Hepatocyte (in vitro differentiated cells): ENCODE measurements around the gene PDE11A.

ENCODE experiments used
- CTCF ChIP-seq: fragments of 200-600 bp; sonication (generic); IDR thresholded peaks from 2 replicates; pipeline ENCODE4 v1.5.1; 2016; ENCODE audit warnings: antibody characterized with exemption, mild to moderate bottlenecking; ENCODE audit not compliant: poor library complexity
- EZH2 ChIP-seq: fragments of 200-600 bp; sonication (generic); IDR thresholded peaks from 2 replicates; pipeline ENCODE4 v1.6.1; 2016; ENCODE audit warnings: antibody characterized with exemption, mild to moderate bottlenecking, borderline replicate concordance

- no peak for TF ChIP-seq CTCF
- TF ChIP-seq EZH2 = no peak
These were observed 13.5 kb downstream of the PDE11A start for GRCh38 chr2:178059111-178059510.
